GM18870 (cell line): ENCODE data around the gene HEPACAM2.
A peak's percentile ranks its signal among the peaks of the same experiment; 100 is the strongest.

Experiments
- ATAC-seq: cut with Tn5 transposase; IDR thresholded peaks from one replicate; pipeline ENCODE4 v1.9.1; 2021; ENCODE audit warnings: moderate library complexity; ENCODE audit not compliant: unreplicated experiment

The HEPACAM2 gene

DNA sequence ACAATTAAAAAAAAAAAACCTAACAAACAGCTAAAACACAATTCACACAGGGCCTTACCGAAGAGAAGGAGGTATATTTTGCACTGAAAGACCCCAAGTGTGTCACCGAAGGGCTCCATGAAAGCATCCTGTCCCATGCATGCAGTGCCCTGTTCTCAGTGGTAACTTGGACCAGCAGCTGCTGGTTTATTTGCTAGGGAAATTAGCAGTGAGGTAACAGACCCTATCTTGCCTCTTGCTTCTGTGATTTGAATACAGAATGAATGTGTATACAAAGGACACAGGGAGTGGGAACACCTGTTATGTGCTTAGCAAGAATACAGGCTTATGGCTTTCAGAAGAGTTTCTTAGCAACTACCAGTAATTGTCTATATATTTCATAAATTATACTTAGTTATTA lies at the start of gene HEPACAM2:
Gene HEPACAM2, minus strand, starts transcription at position 160 of the 400 bp plus-strand sequence.
- no peak for ATAC-seq

DNA sequence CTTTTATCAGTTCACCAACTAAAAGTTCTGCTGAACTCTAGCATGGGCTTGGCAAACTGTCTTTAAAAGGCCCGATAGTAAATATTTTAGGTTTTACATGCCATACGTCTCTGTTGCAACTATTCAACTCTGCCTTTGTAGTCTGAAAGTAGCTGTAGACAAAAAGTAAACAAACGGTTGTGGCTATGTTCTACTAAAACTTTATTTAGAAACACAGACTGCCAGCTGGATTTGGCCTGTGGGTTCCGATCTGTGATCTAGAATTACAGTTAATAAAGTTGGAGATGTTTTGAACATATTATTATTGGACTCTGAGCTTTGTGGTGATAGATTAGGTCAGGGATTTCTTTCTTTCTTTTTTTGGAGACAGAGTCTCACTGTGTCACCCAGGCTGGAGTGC lies 39.0 kb upstream of the HEPACAM2 start:
- no peak for ATAC-seq

DNA sequence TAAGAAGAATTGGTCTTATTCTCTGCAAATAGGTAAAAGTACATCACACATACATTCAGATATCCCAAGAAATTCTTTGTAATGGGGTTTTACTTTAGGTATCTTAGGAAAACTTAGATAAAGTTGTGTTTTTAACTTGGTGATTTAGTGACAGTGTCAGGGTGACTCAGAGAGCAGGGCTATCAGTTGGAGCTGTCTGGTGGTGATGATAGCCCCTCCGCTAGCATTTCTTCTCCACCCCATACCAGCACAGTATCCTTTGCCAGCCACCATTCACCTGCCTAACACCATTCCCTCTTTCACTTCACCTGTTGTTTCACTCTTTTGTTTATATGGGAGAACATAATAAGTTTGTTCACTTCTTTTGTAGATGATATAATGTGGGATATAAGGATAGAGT lies 36.3 kb upstream of the HEPACAM2 start:
- ATAC-seq = no peak

GRCh38 chr7:93258661-93259060 lies 32.4 kb upstream of the HEPACAM2 start:
- no peak for ATAC-seq

- no peak for ATAC-seq
These were observed 23.4 kb upstream of the HEPACAM2 start for GRCh38 chr7:93249491-93250148.

DNA sequence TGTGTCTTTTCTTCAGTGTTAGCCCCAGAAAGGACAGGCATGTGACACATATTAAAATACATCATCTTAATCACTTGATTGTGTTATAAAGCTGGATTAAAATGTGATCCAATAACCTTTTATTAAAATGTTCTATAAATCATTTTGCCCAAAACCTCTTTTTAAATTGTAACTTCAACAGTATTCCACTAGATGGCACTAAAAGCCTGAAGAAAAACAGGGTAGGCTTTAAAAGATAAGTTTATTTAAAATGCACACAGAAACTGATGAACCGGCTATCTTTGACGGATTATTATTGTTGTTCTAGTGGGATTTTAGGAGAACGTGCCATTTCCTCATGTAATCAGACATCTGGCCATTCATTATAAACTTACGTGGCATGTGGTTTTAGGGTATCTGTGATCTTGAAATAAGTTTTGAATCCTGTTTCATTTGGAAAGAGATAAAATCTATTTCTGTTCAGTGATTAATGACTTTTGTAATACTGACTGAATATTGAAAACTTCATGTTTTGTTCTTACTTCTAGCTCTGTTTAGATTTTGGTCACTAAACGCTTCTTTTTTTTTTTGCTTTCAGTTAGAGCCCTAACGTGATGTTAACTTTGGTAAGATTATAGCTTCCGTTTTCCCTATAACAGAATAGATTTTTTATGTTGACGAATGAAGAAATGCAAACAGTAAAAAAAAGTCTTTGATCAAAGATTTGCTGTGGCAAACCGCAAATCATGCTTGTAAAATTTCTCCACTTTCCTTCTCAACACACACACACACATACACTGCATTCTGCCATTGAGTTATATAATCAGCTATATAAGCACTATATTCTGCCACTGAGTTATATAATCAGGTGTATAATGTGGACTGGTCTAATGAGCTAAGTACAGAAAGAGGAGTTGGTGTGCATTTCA lies 19.5 kb upstream of the HEPACAM2 start:
- ATAC-seq = no peak

- ATAC-seq = no peak
These were observed 15.8 kb upstream of the HEPACAM2 start for GRCh38 chr7:93242106-93242505.

- no peak for ATAC-seq
These were observed 13.6 kb upstream of the HEPACAM2 start for GRCh38 chr7:93239824-93240223.

DNA sequence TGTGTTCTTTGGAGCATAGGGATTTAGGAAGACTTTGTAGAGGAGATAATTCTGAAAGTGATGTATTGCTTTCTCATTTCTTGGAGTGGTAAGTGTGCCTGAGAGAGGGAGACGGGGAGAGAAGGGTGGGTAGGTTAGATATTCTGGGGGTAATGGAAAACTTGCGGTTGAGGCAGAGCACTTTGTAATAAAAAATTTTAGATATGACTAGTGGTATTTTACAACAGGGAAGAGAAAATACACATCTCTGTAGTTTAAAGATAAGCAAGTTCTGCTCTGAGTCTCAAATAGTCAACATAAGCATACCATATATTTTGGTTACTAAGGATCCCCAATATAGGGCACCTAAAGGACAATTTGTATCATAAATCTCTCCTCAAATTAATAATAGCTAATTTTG lies 12.5 kb upstream of the HEPACAM2 start:
- ATAC-seq = peak; percentile 44

- no peak for ATAC-seq
These were observed 11.9 kb upstream of the HEPACAM2 start for GRCh38 chr7:93238131-93238530.

- no peak for ATAC-seq
These were observed 9.3 kb upstream of the HEPACAM2 start for GRCh38 chr7:93235541-93235940.

GRCh38 chr7:93232673-93233018 lies 6.4 kb upstream of the HEPACAM2 start:
- peak; percentile 5 for ATAC-seq

- peak; percentile 99 for ATAC-seq
These were observed 5.8 kb upstream of the HEPACAM2 start, which contains the start of gene VPS50 for GRCh38 chr7:93231799-93232672. Gene VPS50, plus strand, starts transcription at chr7:93232366. Its CDS starts 102 bp downstream, at chr7:93232468.

DNA sequence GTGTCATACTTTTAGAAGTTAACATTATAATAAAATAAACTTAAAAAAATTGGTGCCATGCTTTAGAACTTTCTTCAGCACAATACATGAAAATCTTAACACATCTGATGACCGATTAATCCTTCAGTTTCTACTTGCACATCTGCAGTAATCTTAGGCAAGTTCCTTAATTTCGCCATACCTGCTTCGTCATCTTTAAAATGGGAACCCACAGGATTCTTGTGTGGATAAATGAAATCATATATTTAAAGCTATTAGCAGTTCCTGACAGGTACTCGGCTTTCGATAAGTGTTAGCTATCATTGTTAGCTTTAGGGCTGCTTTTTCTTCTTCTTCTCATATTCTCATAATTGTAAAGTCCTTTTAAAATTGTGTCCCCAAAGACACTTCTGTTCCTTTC lies 5.0 kb upstream of the HEPACAM2 start:
- ATAC-seq = no peak

- no peak for ATAC-seq
These were observed 2.0 kb upstream of the HEPACAM2 start for GRCh38 chr7:93228302-93228701.

- no peak for ATAC-seq
These were observed 6.4 kb downstream of the HEPACAM2 start for GRCh38 chr7:93219868-93220267.

DNA sequence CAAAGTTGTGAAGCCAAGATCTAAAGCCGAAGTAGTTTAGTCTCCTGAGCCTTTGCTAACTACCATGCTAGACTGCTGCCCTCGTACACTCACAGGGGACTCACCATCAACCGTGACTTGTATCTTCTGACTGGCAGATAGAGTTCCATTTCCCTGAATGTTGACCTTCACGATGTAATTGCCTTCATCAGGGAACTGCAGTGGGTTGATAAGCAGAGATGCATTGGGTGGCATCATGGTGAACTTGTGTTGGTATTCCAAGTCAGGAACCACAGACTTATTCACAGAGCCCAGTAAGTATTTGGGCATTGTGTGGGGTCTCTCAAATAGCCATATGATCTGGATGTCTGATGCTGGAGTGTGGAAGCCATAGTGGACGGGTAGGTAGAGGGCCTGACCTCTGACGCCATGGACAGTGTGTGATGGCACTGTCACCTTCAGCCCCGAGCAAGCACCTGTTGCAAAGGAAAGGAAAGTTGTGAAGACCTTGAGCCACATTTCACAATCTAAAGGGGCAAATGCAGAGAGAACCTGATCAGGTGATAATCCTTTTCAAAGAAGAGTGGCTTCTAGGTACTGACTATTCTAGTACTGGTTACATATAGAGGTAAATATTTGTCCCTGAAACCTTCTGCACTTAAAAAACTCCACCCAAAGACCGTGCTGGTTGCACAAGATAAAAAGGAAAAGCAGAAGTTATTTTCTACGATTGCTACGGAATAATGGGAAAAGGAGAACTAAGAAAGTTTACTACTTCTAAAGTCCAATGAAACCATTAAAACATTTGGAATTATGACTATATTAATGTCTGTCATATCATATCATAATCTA lies 7.1 kb downstream of the HEPACAM2 start:
- ATAC-seq = no peak

DNA sequence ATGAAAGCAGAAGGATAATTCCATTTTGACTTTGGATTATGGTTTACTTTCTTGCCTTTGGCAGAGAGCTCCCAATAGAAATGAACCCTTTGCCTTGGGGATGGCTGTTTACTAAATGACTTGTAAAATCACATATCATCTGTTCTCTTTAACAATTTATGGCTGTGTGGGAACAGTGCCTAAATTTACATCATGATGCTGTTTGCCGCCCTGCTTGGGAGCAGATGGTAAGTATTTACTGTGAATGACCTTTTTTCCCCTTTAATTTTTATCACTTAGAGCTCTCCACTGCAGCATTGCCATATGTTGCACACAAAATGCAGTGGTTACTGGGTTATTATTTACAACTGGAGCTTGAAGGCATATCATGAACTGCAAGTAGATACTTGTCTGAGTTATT lies 13.4 kb downstream of the HEPACAM2 start:
- no peak for ATAC-seq

GRCh38 chr7:93211228-93211818 lies 14.9 kb downstream of the HEPACAM2 start:
- no peak for ATAC-seq

GRCh38 chr7:93205046-93205445 lies 21.2 kb downstream of the HEPACAM2 start:
- ATAC-seq = no peak
